GM12872 (cell line): Measurements from ENCODE around the gene ETNK2.

ENCODE experiments used
- TF ChIP-seq, protein P1 (sequence below): IDR thresholded peaks from 3 replicates; pipeline ENCODE4 v1.5.1; 2011; ENCODE audit warnings: low read depth, mild to moderate bottlenecking, low read length, moderate library complexity; ENCODE audit not compliant: insufficient read depth

The ETNK2 gene

DNA sequence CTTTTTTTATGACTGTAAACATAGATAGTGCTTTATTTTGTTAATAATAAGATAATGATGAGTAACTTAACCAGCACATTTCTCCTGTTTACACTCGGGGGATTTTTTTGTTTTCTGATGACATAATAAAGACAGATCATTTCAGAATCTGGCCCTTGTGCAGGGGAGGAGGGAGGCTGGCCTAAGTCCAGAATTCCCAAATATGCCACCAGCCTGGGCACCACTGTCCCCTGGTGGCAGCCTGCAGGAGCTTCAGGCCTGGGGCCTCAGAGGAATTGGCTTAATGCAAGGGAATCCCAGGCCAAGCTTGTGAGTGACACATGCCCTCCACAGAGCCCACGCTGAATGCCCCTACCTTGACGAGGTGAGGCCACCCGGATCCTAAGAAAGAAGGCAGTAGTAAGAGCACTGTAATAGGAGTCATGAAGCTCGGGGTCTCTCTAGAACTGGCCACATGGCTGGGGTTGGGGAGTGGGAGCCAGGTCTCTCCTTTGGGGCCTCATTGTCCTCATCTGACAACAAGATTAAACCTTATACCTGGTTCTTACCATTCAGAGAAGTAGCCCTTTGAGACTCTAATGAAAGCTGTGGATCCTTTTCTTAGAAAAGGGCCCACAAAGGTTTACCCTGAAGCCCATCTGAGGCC lies 24.1 kb downstream of the ETNK2 start:
- TF ChIP-seq, protein P1, sequence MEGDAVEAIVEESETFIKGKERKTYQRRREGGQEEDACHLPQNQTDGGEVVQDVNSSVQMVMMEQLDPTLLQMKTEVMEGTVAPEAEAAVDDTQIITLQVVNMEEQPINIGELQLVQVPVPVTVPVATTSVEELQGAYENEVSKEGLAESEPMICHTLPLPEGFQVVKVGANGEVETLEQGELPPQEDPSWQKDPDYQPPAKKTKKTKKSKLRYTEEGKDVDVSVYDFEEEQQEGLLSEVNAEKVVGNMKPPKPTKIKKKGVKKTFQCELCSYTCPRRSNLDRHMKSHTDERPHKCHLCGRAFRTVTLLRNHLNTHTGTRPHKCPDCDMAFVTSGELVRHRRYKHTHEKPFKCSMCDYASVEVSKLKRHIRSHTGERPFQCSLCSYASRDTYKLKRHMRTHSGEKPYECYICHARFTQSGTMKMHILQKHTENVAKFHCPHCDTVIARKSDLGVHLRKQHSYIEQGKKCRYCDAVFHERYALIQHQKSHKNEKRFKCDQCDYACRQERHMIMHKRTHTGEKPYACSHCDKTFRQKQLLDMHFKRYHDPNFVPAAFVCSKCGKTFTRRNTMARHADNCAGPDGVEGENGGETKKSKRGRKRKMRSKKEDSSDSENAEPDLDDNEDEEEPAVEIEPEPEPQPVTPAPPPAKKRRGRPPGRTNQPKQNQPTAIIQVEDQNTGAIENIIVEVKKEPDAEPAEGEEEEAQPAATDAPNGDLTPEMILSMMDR: peak; percentile 70

DNA sequence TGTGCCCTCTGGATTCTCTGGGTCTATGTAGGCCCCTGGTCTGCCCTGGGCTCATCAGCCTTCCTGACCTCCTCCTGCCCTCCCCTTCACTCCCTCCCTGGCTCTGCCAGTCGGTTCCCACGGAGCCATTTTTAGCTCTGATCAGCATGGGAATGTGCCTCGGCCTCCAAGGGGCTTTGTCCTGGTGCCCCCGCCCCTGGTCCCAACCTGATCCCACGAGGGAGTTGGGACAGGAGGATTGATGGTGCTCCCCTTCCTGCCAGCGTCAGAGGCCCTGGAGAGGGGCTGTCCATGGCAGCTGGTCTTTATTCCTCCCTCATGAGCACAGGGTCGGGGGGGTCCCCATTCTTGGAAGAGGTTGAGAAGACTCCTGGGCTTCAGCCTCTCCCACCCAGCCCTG lies 24.9 kb downstream of the ETNK2 start:
- TF ChIP-seq, protein P1: no peak

DNA sequence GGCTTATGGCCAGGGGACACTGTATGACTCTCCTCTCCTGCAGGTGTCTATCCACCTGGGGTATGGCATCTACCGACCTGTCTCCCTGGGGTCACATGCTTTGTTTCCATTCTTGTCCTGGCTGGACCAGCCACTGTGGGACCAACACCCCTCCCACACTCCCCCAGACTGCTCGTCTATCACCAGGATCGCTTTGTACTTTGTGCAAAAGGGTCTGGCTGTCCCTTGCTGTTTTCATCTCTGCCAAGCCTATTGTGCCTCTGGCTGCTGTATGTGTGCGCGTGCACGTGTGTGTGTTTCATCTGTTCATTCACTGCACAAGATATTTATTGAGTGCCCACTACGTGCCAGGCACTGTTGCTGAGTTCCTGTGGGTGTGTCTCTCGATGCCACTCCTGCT lies 25.5 kb downstream of the ETNK2 start:
- TF ChIP-seq, protein P1: no peak

DNA sequence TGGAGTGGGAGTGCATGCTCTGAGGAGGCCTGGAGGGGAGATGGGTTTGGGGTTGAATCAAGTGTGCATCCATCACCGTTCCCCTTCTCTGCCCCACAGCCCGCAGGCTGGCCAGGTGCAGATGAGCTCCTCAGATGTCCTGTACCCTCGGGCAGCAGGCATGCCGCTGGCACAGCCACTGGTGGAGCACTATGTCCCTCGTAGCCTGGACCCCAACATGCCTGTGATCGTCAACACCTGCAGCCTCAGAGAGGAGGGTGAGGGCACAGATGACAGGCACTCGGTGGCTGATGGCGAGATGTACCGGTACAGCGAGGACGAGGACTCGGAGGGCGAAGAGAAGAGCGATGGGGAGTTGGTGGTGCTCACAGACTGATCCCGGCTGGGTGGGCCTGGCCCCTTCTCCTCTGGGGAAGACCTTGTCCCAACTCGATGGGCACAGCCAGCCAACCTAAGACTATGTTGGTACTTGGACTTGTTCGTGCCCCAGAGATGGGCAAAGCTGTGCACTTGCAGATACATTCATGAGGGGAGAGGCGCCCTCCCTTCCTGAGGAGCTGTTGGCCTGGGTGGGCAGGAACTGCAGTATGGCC lies 26.0 kb downstream of the ETNK2 start:
- TF ChIP-seq, protein P1: no peak

DNA sequence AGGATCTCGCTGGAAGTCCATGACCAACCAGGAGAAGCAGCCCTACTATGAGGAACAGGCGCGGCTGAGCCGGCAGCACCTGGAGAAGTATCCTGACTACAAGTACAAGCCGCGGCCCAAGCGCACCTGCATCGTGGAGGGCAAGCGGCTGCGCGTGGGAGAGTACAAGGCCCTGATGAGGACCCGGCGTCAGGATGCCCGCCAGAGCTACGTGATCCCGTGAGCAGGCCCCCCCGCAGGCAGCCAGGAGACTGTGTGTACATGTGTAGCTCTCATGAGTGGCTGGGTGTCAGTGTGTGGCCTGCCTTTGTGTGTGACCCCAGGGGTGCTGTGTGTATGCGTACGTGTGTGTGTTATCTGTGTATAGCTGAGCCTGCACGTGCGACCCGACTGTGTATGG lies 27.2 kb downstream of the ETNK2 start:
- TF ChIP-seq, protein P1: no peak

DNA sequence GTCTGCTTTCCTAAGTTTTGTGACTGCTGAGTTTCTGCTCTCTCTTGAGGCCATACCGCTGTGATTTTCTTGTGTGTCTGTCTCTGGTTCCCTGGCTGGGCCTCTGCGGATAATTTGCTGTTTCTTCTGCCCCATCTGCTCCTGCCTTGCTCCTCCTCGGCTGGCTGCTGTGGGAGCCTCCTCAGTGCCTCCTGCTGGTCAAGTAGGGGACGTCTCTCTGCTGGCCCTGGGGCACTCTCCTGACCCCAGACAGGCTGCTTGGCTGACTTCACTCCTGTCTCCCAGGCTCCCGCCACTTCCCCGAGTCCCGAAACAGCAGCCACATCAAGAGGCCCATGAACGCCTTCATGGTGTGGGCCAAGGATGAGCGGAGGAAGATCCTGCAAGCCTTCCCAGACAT lies 28.5 kb downstream of the ETNK2 start:
- TF ChIP-seq, protein P1: peak; percentile 50; the same call in 2 of the 3 replicates

DNA sequence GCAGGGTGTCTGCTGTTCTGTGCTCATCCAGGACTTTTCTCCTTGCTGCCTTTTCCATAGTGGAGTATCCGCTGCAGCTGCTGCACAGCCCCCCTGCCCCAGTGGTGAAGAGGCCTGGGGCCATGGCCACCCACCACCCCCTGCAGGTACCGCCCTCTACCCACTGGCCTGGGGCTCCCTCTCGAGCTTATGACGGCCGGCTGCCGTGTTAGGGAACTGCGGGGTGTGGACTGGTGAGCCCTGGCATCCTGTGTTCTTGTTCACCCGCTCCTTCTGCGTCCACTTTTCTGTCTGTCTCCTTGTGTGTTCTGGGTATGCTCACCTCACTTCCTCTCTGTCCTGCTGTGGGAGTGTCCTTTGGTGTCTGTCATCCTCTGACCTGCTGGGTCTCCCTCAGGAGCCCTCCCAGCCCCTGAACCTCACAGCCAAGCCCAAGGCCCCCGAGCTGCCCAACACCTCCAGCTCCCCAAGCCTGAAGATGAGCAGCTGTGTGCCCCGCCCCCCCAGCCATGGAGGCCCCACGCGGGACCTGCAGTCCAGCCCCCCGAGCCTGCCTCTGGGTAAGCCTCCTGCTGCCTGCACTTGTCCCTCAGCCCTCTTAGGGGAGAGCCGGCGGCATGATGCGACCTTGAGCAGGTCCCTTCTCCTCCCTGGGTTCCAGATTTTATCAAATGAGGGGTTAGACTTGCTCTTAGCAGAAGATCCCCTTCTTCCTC lies 29.8 kb downstream of the ETNK2 start:
- TF ChIP-seq, protein P1: no peak
